Tibial artery (tissue), 4 donors: ENCODE measurements around the gene CDH22.
A peak's percentile ranks its signal among the peaks of the same experiment; 100 is the strongest.

ENCODE experiments used
- DNase-seq, 2 donors: peaks; one replicate each; pipeline ENCODE4 v3.0.0-alpha.2; 2019
- H3K27ac ChIP-seq, 2 donors: fragments of 200-600 bp; sonication (generic) in 1 of 2; 1 replicate in 1 of 2; 2 replicates in 1 of 2; pipeline ENCODE4 v1.5.1; 2018 to 2019; ENCODE audit warnings: mild to moderate bottlenecking in 1 of 2
- H3K27me3 ChIP-seq, 2 donors: fragments of 200-600 bp; sonication (generic) in 1 of 2; one replicate each; pipeline versions ENCODE4 v1.5.1 to v1.6.0; 2016 to 2019
- H3K36me3 ChIP-seq, 3 donors: fragments of 200-600 bp; sonication (generic) in 2 of 3; one replicate each; pipeline ENCODE4 v1.5.1; 2016 to 2019; ENCODE audit warnings: mild to moderate bottlenecking in 2 of 3
- H3K4me1 ChIP-seq, 4 donors: fragments of 200-600 bp; sonication (generic) in 2 of 4; 1 replicate in 3 of 4; 2 replicates in 1 of 4; pipeline ENCODE4 v1.5.1; 2016 to 2019
- H3K4me3 ChIP-seq, 2 donors: fragments of 200-600 bp; sonication (generic) in 1 of 2; 1 replicate in 1 of 2; 2 replicates in 1 of 2; pipeline ENCODE4 v1.5.1; 2018 to 2019; ENCODE audit warnings: mild to moderate bottlenecking in 2 of 2
- H3K9me3 ChIP-seq, 3 donors: fragments of 200-600 bp; sonication (generic) in 1 of 3; one replicate each; pipeline ENCODE4 v1.5.1; 2016 to 2019
- CTCF ChIP-seq, 2 experiments: fragments of 200-600 bp in 1 of 2; fragments of 450-650 bp in 1 of 2; IDR thresholded peaks; one replicate each; pipeline ENCODE4 v1.5.1; 2017 to 2019; ENCODE audit warnings: antibody characterized with exemption in 2 of 2, mild to moderate bottlenecking in 1 of 2, moderate library complexity in 1 of 2
- intact Hi-C: fragments of 100-400 bp; cut with DNase I; formaldehyde crosslinking; loops from one replicate; pipeline ENCODE4 v1.15.0; 2023; ENCODE audit warnings: low total_unique reads

Gene CDH22

DNA sequence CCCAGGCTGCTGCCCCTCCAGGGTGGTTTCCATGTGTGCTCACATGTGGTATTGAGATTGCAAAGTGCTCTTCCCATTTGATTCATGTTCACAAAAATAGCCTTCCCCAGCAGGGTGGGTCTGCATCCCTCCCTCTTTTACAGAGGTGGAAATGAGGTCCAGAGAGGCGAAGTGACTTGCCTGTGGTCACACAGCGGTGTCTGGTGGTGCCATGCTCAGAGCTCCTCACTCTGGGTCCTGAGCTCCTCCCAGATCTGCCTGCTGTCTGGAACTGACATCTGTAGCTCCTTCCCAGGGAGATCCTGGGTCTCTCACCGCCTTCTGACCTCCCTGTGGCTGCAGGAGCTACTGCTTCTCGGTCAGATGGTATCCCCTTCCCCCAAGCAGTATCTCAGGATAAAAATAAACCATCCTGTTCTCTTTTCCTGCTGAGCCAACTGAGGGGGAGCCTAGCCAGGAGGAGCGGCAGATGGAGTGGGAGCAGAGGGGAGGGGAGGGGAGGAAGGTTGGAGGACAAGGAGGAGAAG, 178.3 kb downstream of the CDH22 start:
- TF ChIP-seq CTCF (IDR thresholded peaks at IDR 0.05), result no peak
- Histone ChIP-seq H3K36me3 (peaks cover 0 to 14% (median 8%) of the 10 kb centered on the region in 3 donors), H3K4me1 (peaks cover 0 to 14% (median 5%) of the 10 kb centered on the region in 4 donors), H3K27me3 (peaks cover 0 to 35% of the 10 kb centered on the region in 2 donors), H3K4me3 (no peak overlapping the region), H3K9me3 (no peaks in the 10 kb centered on the region), H3K27ac (no peak overlapping the region)
- intact Hi-C loops, result loop anchor here (10.0 kb wide), 2 partner anchors 145 to 555 kb away; partner anchors contain the start of gene TP53RK
- DNase-seq, result no peak

- intact Hi-C loops, result no loop called here
- Histone ChIP-seq H3K4me3 (no peak overlapping the region), H3K4me1 (peaks cover 0 to 14% (median 5%) of the 10 kb centered on the region in 4 donors), H3K36me3 (peaks cover 0 to 24% (median 14%) of the 10 kb centered on the region in 3 donors), H3K9me3 (no peaks in the 10 kb centered on the region), H3K27me3 (peaks cover 0 to 22% of the 10 kb centered on the region in 2 donors), H3K27ac (no peak overlapping the region)
- peak; percentile 31 to 36 for TF ChIP-seq CTCF (IDR thresholded peaks at IDR 0.05)
- no peak for DNase-seq
Observed at GRCh38 chr20:46128310-46129151, 179.8 kb downstream of the CDH22 start.

- Histone ChIP-seq H3K4me3 (no peak overlapping the region), H3K36me3 (peaks cover 0 to 35% (median 19%) of the 10 kb centered on the region in 3 donors), H3K4me1 (peaks cover 0 to 9% (median 3%) of the 10 kb centered on the region in 4 donors), H3K27ac (no peak overlapping the region), H3K9me3 (no peaks in the 10 kb centered on the region), H3K27me3 (peaks cover 0 to 13% of the 10 kb centered on the region in 2 donors)
- no peak for DNase-seq
- intact Hi-C loops, result no loop called here
- TF ChIP-seq CTCF (IDR thresholded peaks at IDR 0.05), result no peak
Observed at GRCh38 chr20:46127396-46128010, 180.8 kb downstream of the CDH22 start.

GRCh38 chr20:46126440-46127056, 181.8 kb downstream of the CDH22 start:
- Histone ChIP-seq H3K27me3 (peaks cover 0 to 13% of the 10 kb centered on the region in 2 donors), H3K9me3 (no peaks in the 10 kb centered on the region), H3K36me3 (peaks cover 0 to 43% (median 26%) of the 10 kb centered on the region in 3 donors), H3K27ac (no peak overlapping the region), H3K4me1 (no peaks in the 10 kb centered on the region), H3K4me3 (no peak overlapping the region)
- TF ChIP-seq CTCF (IDR thresholded peaks at IDR 0.05), result no peak
- DNase-seq, result no peak
- intact Hi-C loops, result no loop called here
